Hypothalamus (tissue), 51 donors: ENCODE data around the gene BMPR2.
A peak's percentile ranks its signal among the peaks of the same experiment; 100 is the strongest.
"Not testable (repeated sequence)": the region's sequence is repeated elsewhere in the genome, so short reads cannot be mapped to it uniquely, and the experiment has no call there.

Experiments
- DNase-seq, 51 donors: peaks; one replicate each; lab custom pipeline; 2025; lab: John Stamatoyannopoulos, UW

BMPR2 gene

DNA sequence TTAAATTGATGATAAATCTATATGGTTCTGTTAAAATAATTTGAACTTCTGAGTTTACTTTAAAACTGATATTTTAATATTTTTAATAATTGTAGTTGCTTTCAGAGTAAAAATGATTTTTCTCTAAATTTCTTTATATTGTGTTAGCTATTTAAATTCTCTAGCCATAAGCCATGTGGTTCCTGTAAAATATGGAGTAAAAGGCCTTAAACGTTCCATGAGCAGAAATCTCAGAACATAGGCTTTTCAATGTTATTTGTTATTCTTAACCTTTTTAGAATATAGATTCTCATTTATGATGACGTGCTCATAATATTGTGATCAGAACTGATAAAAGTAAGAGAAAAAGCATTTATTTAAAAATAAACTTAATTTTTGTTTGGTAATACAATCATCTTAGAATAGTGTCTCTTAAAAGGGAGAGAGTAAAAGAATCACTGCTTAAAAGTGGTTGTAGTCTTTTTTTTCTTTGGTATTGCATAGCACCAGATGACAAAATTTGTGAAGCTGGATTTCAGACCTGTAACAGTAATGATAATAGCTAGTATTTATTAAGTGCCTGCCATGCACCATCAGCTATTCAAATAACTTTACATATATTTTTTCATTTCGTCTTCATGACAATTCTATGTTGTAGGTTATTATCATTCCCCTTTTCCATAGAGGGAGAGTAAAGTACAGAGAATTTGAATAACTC is 2.7 kb downstream of the BMPR2 start:
- DNase-seq, result no peak

GRCh38 chr2:202382684-202383083 is 6.6 kb downstream of the BMPR2 start:
- DNase-seq, result no peak

GRCh38 chr2:202386495-202386894 is 10.4 kb downstream of the BMPR2 start:
- DNase-seq, result not testable (repeated sequence)

GRCh38 chr2:202387608-202388342 is 11.6 kb downstream of the BMPR2 start:
- DNase-seq, result no peak

GRCh38 chr2:202400941-202401340 is 24.8 kb downstream of the BMPR2 start:
- DNase-seq, result no peak

DNA sequence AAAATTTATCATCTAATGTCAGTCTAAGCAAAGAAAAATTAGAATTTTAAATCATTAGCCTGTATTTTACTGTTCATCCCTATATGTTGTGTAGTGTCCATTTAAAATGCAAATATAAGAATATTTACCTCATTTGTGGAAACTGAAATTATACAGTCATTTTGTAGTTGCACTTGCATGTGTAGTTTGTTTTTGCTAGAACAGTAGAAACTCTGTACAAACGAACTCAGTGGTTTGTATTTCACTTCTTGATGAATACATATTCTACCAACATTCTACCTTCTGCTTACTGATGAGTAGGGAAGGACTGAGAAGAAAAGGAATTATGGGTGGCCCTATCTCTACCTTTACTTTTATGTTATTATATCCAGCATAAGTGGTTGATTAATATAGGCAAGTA is 29.7 kb downstream of the BMPR2 start:
- DNase-seq, result no peak

DNA sequence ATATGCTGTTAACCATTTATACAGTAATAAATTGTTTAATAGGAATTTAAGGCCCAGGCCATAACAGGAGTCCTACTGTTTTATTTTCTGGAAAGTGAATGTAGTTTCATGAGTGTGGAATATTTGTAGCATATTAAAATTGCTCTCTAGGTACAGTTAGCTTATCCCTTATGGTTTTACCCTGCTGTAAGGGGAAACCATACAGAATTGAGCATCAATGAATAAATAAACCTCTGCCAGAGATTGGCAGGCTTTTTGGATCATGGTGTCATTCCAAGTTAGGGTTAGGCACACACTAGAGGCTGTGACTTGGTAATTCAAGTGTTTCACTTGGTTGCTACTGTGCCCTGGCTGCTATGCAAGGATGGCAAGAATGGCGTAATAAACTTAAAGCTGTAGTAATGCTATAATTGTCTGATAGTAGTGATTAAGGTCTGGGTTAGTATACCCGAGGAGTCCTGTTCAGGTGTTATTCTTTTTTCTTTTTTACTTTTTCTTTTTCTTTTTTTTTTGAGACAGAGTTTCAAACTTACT is 30.4 kb downstream of the BMPR2 start:
- DNase-seq, result no peak

- no peak for DNase-seq
These were observed 32.5 kb downstream of the BMPR2 start for GRCh38 chr2:202408546-202409140.

DNA sequence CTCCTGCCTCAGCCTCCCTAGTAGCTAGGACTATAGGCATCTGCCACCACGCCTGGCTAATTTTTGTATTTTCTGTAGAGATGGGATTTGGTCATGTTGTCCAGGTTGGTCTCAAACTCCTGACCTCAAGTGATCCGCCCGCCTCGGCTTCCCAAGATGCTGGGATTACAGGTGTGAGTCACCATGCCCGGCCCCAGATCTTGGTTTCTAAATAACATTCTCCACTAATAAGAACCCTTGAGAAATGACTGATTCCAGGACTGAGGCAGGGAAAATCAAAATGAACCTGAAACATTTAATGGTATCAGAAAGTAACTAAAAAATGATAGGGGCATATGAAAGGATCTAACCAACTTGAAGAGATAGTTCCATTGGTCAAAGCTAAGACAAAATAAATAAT is 34.0 kb downstream of the BMPR2 start:
- no peak for DNase-seq

- DNase-seq, result no peak
These were observed 35.0 kb downstream of the BMPR2 start for GRCh38 chr2:202411097-202411496.

DNA sequence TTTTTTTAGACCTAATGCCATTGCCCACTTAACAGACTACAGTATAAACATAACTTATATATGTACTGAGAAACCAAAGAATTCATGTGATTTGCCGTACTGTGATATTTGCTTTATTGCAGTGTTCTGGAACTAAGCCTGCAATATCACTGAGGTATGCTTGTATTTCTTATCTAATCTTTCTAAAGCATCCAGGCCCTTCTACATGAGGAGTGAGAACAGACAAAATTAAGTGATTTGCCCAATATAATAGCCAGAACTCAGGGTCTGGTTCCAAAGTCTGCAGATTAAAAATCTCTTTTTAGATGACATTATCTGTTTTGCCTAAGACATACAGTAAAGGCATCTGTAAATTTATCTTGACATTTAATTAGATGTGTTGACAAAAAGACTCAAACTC is 41.9 kb downstream of the BMPR2 start:
- DNase-seq, result no peak

GRCh38 chr2:202418511-202418910 is 42.4 kb downstream of the BMPR2 start:
- no peak for DNase-seq

GRCh38 chr2:202423139-202423538 is 47.0 kb downstream of the BMPR2 start:
- DNase-seq, result peak in 22 of 51 donors; percentile 0 to 35 (median 8)

GRCh38 chr2:202425036-202425435 is 48.9 kb downstream of the BMPR2 start:
- no peak for DNase-seq

DNA sequence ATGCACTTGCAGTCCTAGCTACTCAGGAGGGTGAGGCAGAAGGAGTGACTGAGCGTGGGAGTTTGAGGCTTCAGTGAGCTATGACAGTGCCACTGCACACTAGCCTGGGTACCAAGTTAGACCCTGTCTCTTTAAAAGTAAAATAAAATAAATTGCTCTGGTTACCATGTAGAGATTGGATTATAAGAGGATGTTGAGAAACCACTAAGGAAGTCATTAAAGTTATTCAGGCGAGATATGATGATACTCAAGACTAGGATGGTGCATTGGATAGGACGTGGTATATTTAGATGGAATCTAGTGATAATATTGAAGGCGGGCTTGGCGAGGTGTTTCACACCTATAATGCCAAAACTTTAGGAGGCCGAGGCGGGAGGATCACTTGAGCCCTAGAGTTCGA is 50.6 kb downstream of the BMPR2 start:
- no peak for DNase-seq

DNA sequence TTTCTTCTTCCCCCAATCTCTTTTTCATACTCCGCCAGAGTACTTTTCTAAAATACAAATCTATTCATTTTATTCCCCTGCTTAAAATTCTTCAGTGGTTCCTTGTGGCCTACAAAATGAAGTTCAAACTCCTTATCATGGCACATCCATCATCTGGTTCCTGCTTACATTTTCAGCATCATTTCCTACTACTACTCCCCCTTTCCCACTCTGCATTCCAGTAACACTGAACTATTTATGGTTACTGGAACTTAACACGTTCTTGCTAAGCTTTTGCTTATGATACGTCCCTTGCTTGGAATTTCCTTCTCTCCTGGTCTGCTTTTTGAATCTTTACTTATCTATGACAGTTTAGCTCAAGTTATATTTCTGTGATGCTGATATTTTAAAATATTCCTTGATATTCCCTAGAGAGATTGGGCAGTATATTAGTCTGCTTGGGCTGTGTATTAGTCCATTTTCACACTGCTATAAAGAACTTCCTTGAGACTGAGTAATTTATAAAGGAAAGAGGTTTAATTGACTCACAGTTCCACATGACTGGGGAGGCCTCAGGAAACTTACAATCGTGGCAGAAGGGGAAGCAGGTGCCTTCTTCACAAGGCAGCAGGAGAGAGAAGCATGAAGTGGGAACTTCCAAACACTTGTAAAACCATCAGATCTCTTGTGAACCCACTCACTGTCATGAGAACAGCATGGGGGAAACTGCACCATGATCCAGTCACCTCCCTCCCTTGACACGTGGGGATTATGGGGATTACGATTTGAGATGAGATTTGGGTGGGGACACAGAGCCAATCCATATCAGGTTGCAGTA is 53.2 kb downstream of the BMPR2 start:
- no peak for DNase-seq

DNA sequence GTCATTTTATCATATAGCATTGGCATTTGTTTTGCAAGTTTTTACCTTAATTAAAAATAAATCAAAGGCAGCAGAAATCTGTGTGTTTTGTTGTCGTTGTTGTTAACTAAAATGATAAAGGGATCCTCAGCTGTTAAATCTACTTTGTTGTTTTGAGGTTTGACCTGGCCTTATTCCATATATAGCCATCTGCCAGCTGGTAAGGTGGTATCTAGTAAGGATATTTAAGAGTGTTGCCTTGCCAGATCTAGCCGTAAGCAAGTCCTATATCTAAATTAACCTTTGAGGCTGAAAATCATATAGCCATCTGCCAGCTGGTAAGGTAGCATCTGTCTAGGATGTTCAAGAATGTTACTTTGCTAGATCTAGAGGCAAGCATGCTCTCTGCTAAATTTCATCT is 56.6 kb downstream of the BMPR2 start:
- no peak for DNase-seq

DNA sequence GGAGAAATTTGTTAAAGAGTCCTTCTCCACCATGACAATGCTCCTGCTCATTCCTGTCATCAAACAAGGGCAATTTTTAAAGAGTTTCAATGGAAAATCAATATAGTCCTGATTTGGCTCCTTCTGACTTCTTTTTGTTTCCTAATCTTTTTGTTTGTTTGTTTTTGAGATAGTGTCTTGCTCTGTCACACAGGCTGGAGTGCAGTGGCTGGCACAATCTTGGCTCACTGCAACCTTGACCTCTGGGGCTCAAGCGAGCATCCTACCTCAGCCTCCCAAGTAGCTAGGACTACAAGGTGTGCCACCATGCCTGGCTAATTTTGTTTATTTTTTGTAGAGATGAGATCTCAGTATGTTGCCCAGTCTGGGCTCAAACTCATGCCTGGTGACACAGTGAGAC is 58.3 kb downstream of the BMPR2 start:
- DNase-seq, result no peak

DNA sequence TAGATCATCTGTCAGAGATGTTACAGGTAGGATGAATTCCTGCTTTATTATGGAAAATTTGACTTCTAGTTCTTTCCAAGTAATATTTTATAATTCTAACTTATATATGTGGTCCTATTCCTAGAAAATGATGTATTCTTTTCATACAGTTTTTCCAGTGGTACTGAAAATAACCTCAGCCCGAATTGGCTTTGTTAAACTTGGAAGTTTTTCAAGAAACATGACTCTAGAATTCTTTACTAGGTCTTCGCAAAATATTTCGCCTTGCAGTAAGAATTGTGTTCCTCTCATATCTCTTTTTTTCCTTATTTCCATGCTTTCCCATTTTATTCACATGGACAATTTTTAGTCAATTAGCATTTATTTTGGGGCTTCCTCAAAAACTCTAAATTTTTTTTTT is 60.5 kb downstream of the BMPR2 start:
- DNase-seq, result no peak

DNA sequence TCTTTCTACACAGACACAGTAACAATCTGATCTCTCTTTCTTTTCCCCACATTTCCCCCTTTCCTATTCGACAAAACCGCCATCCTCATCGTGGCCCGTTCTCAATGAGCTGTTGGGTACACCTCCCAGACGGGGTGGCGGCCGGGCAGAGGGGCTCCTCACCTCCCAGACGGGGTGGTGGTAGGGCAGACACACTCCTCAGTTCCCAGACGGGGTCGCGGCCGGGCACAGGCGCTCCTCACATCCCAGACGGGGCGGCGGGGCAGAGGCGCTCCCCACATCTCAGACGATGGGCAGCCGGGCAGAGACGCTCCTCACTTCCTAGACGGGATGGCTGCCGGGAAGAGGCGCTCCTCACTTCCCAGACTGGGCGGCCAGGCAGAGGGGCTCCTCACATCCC is 64.0 kb downstream of the BMPR2 start:
- not testable (repeated sequence) for DNase-seq

DNA sequence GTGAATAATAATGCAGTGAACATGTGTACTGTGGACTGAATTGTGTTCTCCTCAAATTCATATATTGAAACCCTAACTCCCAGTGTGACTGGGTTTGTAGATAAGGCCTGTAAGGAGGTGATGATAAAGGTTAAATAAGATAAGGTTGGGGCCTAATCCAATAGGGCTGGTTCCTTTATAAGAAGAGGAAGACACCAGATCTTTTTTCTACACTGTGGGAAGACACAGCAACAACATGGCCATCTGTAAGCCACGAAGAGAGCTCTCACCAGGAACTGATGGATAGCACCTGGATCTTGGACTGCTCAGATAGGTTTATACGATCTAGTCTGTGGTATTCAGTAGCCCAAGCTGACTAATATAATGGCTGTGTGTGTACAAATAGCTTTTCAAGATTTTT is 66.8 kb downstream of the BMPR2 start:
- DNase-seq, result no peak
